Measurements from ENCODE around the gene IL33. TPM values are rescaled to one million over a fixed set of nuclear protein-coding genes. Genes with fewer than 3 reads are reported as not detected.

IL33 gene
- total RNA-seq, 1 donor from 2014 or later = not detected

GRCh38 chr9:6219981-6220380 is 4.4 kb downstream of the IL33 start:
- H3K4me3 ChIP-seq (ENCODE audit: insufficient read depth, low read depth, low read length) = no peak overlapping the region
- no peaks in the 10 kb centered on the region for H3K4me1 ChIP-seq (ENCODE audit: insufficient read depth, low read length)
- no peaks in the 10 kb centered on the region for H3K27me3 ChIP-seq (ENCODE audit: insufficient read depth, low read length)
- Mint-ChIP-seq H3K36me3 (ENCODE audit: low read depth, unreplicated experiment) (no peaks in the 10 kb centered on the region), H3K9me3 (ENCODE audit: unreplicated experiment) (no peaks in the 10 kb centered on the region), H3K4me3 (ENCODE audit: unreplicated experiment) (no peak overlapping the region), H3K27ac (ENCODE audit: unreplicated experiment) (no peak overlapping the region), H3K4me1 (ENCODE audit: low read depth, unreplicated experiment) (peaks cover 10% of the 10 kb centered on the region), H3K27me3 (ENCODE audit: low read depth, unreplicated experiment) (no peaks in the 10 kb centered on the region)
- no peaks in the 10 kb centered on the region for H3K79me2 ChIP-seq (ENCODE audit: insufficient read depth, low read length)
- no peaks in the 10 kb centered on the region for H3K36me3 ChIP-seq (ENCODE audit: insufficient read depth, low read length)
- FAIRE-seq (no peak), DNase-seq (ENCODE audit: low read depth) (no peak)
- H3K4me2 ChIP-seq (ENCODE audit: low read length) = no peak overlapping the region
- H3K9ac ChIP-seq (ENCODE audit: low read length) = no peak overlapping the region
- H3K27ac ChIP-seq (ENCODE audit: low read depth, low read length) = no peak overlapping the region
- H2AFZ ChIP-seq (ENCODE audit: low read depth, low read length) = no peak overlapping the region
- H4K20me1 ChIP-seq (ENCODE audit: insufficient read depth, low read length) = no peaks in the 10 kb centered on the region
- H3K9me3 ChIP-seq (ENCODE audit: insufficient read depth, low read depth, low read length) = no peaks in the 10 kb centered on the region
- TF ChIP-seq CTCF (IDR thresholded peaks at IDR 0.05; ENCODE audit: insufficient read depth, low read depth, low read length) = no peak
- TF ChIP-seq EZH2 (IDR thresholded peaks at IDR 0.05; ENCODE audit: insufficient read depth, low read length) = no peak

- H3K9ac ChIP-seq (ENCODE audit: low read length) = no peak overlapping the region
- H2AFZ ChIP-seq (ENCODE audit: low read depth, low read length) = no peak overlapping the region
Observed at GRCh38 chr9:6224393-6225154, 9.0 kb downstream of the IL33 start.

More at GRCh38 chr9:6224393-6225154, 9.0 kb downstream of the IL33 start:
- Histone ChIP-seq H3K27me3 (ENCODE audit: insufficient read depth, low read length) (no peaks in the 10 kb centered on the region), H3K9me3 (ENCODE audit: insufficient read depth, low read depth, low read length) (no peaks in the 10 kb centered on the region), H3K36me3 (ENCODE audit: insufficient read depth, low read length) (no peaks in the 10 kb centered on the region), H3K4me1 (ENCODE audit: insufficient read depth, low read length) (no peaks in the 10 kb centered on the region), H3K27ac (ENCODE audit: low read depth, low read length) (no peak overlapping the region), H3K4me2 (ENCODE audit: low read length) (no peak overlapping the region), H3K4me3 (ENCODE audit: insufficient read depth, low read depth, low read length) (no peak overlapping the region), H3K79me2 (ENCODE audit: insufficient read depth, low read length) (no peaks in the 10 kb centered on the region), H4K20me1 (ENCODE audit: insufficient read depth, low read length) (no peaks in the 10 kb centered on the region)
- Mint-ChIP-seq H3K9me3 (ENCODE audit: unreplicated experiment) (peaks cover 3% of the 10 kb centered on the region), H3K36me3 (ENCODE audit: low read depth, unreplicated experiment) (no peaks in the 10 kb centered on the region), H3K4me1 (ENCODE audit: low read depth, unreplicated experiment) (peaks cover 4% of the 10 kb centered on the region), H3K4me3 (ENCODE audit: unreplicated experiment) (no peak overlapping the region), H3K27me3 (ENCODE audit: low read depth, unreplicated experiment) (no peaks in the 10 kb centered on the region), H3K27ac (ENCODE audit: unreplicated experiment) (no peak overlapping the region)
- DNase-seq (ENCODE audit: low read depth) (no peak), FAIRE-seq (no peak)
- no peak for TF ChIP-seq EZH2 (IDR thresholded peaks at IDR 0.05; ENCODE audit: insufficient read depth, low read length)
- no peak for TF ChIP-seq CTCF (IDR thresholded peaks at IDR 0.05; ENCODE audit: insufficient read depth, low read depth, low read length)

Data from astrocyte (in vitro differentiated cells and primary cell).